ENCODE data around the gene VPS13A.
"Not testable (repeated sequence)": the region's sequence is repeated elsewhere in the genome, so short reads cannot be mapped to it uniquely, and the experiment has no call there.

The VPS13A gene

GRCh38 chr9:77218612-77219011 is 41.3 kb downstream of the VPS13A start:
- DNase-seq (ENCODE audit: low spot score), result no peak
- peaks cover 26% of the 10 kb centered on the region for H3K36me3 Mint-ChIP-seq (ENCODE audit: low read depth)
- H3K27ac Mint-ChIP-seq, result no peak overlapping the region
- no peaks in the 10 kb centered on the region for H3K27me3 Mint-ChIP-seq (ENCODE audit: low read depth)
- H3K4me3 Mint-ChIP-seq, result no peak overlapping the region
- no peaks in the 10 kb centered on the region for H3K9me3 Mint-ChIP-seq
- H3K4me1 Mint-ChIP-seq (ENCODE audit: low read depth), result peaks cover 2% of the 10 kb centered on the region

GRCh38 chr9:77221431-77221830 is 44.1 kb downstream of the VPS13A start:
- Mint-ChIP-seq H3K27ac (no peak overlapping the region), H3K4me1 (ENCODE audit: low read depth) (peaks cover 8% of the 10 kb centered on the region), H3K4me3 (no peak overlapping the region), H3K27me3 (ENCODE audit: low read depth) (no peaks in the 10 kb centered on the region), H3K9me3 (no peaks in the 10 kb centered on the region), H3K36me3 (ENCODE audit: low read depth) (peaks cover 35% of the 10 kb centered on the region)
- DNase-seq (ENCODE audit: low spot score), result no peak

- H3K4me1 Mint-ChIP-seq (ENCODE audit: low read depth), result peaks cover 8% of the 10 kb centered on the region
Measured at GRCh38 chr9:77224746-77225312, 47.5 kb downstream of the VPS13A start.

GRCh38 chr9:77236693-77237092 is 59.4 kb downstream of the VPS13A start:
- Mint-ChIP-seq H3K9me3 (no peaks in the 10 kb centered on the region), H3K27me3 (ENCODE audit: low read depth) (no peaks in the 10 kb centered on the region), H3K4me3 (no peak overlapping the region), H3K4me1 (ENCODE audit: low read depth) (no peaks in the 10 kb centered on the region), H3K36me3 (ENCODE audit: low read depth) (peaks cover 30% of the 10 kb centered on the region), H3K27ac (no peak overlapping the region)
- DNase-seq (ENCODE audit: low spot score), result no peak

More at GRCh38 chr9:77224746-77225312, 47.5 kb downstream of the VPS13A start:
- no peak overlapping the region for H3K27ac Mint-ChIP-seq
- H3K9me3 Mint-ChIP-seq, result no peaks in the 10 kb centered on the region
- H3K27me3 Mint-ChIP-seq (ENCODE audit: low read depth), result no peaks in the 10 kb centered on the region
- peaks cover 41% of the 10 kb centered on the region for H3K36me3 Mint-ChIP-seq (ENCODE audit: low read depth)
- H3K4me3 Mint-ChIP-seq, result no peak overlapping the region
- DNase-seq (ENCODE audit: low spot score), result no peak

GRCh38 chr9:77237896-77238295 is 60.6 kb downstream of the VPS13A start:
- no peak overlapping the region for H3K27ac Mint-ChIP-seq
- H3K4me1 Mint-ChIP-seq (ENCODE audit: low read depth), result no peaks in the 10 kb centered on the region
- no peaks in the 10 kb centered on the region for H3K27me3 Mint-ChIP-seq (ENCODE audit: low read depth)
- peaks cover 25% of the 10 kb centered on the region for H3K36me3 Mint-ChIP-seq (ENCODE audit: low read depth)
- H3K9me3 Mint-ChIP-seq, result no peaks in the 10 kb centered on the region
- DNase-seq (ENCODE audit: low spot score), result no peak
- H3K4me3 Mint-ChIP-seq, result no peak overlapping the region

GRCh38 chr9:77251050-77251449 is 73.7 kb downstream of the VPS13A start:
- H3K9me3 Mint-ChIP-seq, result no peaks in the 10 kb centered on the region
- no peaks in the 10 kb centered on the region for H3K27me3 Mint-ChIP-seq (ENCODE audit: low read depth)
- H3K4me1 Mint-ChIP-seq (ENCODE audit: low read depth), result no peaks in the 10 kb centered on the region
- H3K27ac Mint-ChIP-seq, result no peak overlapping the region
- no peak for DNase-seq (ENCODE audit: low spot score)
- H3K4me3 Mint-ChIP-seq, result no peak overlapping the region
- peaks cover 14% of the 10 kb centered on the region for H3K36me3 Mint-ChIP-seq (ENCODE audit: low read depth)

GRCh38 chr9:77257275-77257674 is 79.9 kb downstream of the VPS13A start:
- Mint-ChIP-seq H3K36me3 (ENCODE audit: low read depth) (peaks cover 32% of the 10 kb centered on the region), H3K9me3 (no peaks in the 10 kb centered on the region), H3K4me3 (no peak overlapping the region), H3K27me3 (ENCODE audit: low read depth) (no peaks in the 10 kb centered on the region), H3K27ac (no peak overlapping the region), H3K4me1 (ENCODE audit: low read depth) (peaks cover 3% of the 10 kb centered on the region)
- DNase-seq (ENCODE audit: low spot score), result no peak

- DNase-seq (ENCODE audit: low spot score), result no peak
- Mint-ChIP-seq H3K9me3 (peaks cover 30% of the 10 kb centered on the region), H3K27me3 (ENCODE audit: low read depth) (no peaks in the 10 kb centered on the region), H3K27ac (no peak overlapping the region), H3K4me1 (ENCODE audit: low read depth) (peaks cover 1% of the 10 kb centered on the region), H3K36me3 (ENCODE audit: low read depth) (peaks cover 52% of the 10 kb centered on the region), H3K4me3 (no peak overlapping the region)
Measured at GRCh38 chr9:77261605-77262004, 84.3 kb downstream of the VPS13A start.

- not testable (repeated sequence) for H3K4me1 Mint-ChIP-seq (ENCODE audit: low read depth); H3K4me3 Mint-ChIP-seq; H3K27me3 Mint-ChIP-seq (ENCODE audit: low read depth); DNase-seq (ENCODE audit: low spot score); H3K27ac Mint-ChIP-seq
- Mint-ChIP-seq H3K36me3 (ENCODE audit: low read depth) (peaks cover 43% of the 10 kb centered on the region), H3K9me3 (peaks cover 31% of the 10 kb centered on the region)
Measured at GRCh38 chr9:77267762-77268161, 90.4 kb downstream of the VPS13A start.

GRCh38 chr9:77271023-77271690 is 93.8 kb downstream of the VPS13A start:
- peaks cover 16% of the 10 kb centered on the region for H3K36me3 Mint-ChIP-seq (ENCODE audit: low read depth)
- H3K9me3 Mint-ChIP-seq, result peaks cover 9% of the 10 kb centered on the region
- no peaks in the 10 kb centered on the region for H3K27me3 Mint-ChIP-seq (ENCODE audit: low read depth)
- H3K27ac Mint-ChIP-seq, result no peak overlapping the region
- no peak overlapping the region for H3K4me3 Mint-ChIP-seq
- DNase-seq (ENCODE audit: low spot score), result no peak
- no peaks in the 10 kb centered on the region for H3K4me1 Mint-ChIP-seq (ENCODE audit: low read depth)

- Mint-ChIP-seq H3K27ac (no peak overlapping the region), H3K27me3 (ENCODE audit: low read depth) (no peaks in the 10 kb centered on the region), H3K4me3 (no peak overlapping the region), H3K36me3 (ENCODE audit: low read depth) (peaks cover 11% of the 10 kb centered on the region), H3K4me1 (ENCODE audit: low read depth) (peaks cover 4% of the 10 kb centered on the region), H3K9me3 (no peaks in the 10 kb centered on the region)
- no peak for DNase-seq (ENCODE audit: low spot score)
Measured at GRCh38 chr9:77276799-77277198, 99.5 kb downstream of the VPS13A start.

- H3K27ac Mint-ChIP-seq, result no peak overlapping the region
- no peak overlapping the region for H3K4me3 Mint-ChIP-seq
- H3K4me1 Mint-ChIP-seq (ENCODE audit: low read depth), result peaks cover 4% of the 10 kb centered on the region
- H3K27me3 Mint-ChIP-seq (ENCODE audit: low read depth), result no peaks in the 10 kb centered on the region
- no peak for DNase-seq (ENCODE audit: low spot score)
- peaks cover 11% of the 10 kb centered on the region for H3K36me3 Mint-ChIP-seq (ENCODE audit: low read depth)
- no peaks in the 10 kb centered on the region for H3K9me3 Mint-ChIP-seq
Measured at GRCh38 chr9:77277719-77278118, 100.4 kb downstream of the VPS13A start.

- Mint-ChIP-seq H3K27me3 (ENCODE audit: low read depth) (no peaks in the 10 kb centered on the region), H3K4me1 (ENCODE audit: low read depth) (peaks cover 4% of the 10 kb centered on the region), H3K4me3 (no peak overlapping the region), H3K9me3 (peaks cover 19% of the 10 kb centered on the region), H3K36me3 (ENCODE audit: low read depth) (peaks cover 42% of the 10 kb centered on the region), H3K27ac (no peak overlapping the region)
- DNase-seq (ENCODE audit: low spot score), result no peak
Measured at GRCh38 chr9:77283991-77284390, 106.7 kb downstream of the VPS13A start.

GRCh38 chr9:77284616-77285015 is 107.3 kb downstream of the VPS13A start:
- Mint-ChIP-seq H3K4me1 (ENCODE audit: low read depth) (peaks cover 4% of the 10 kb centered on the region), H3K4me3 (no peak overlapping the region), H3K9me3 (peaks cover 20% of the 10 kb centered on the region), H3K27ac (no peak overlapping the region), H3K27me3 (ENCODE audit: low read depth) (no peaks in the 10 kb centered on the region), H3K36me3 (ENCODE audit: low read depth) (peaks cover 43% of the 10 kb centered on the region)
- no peak for DNase-seq (ENCODE audit: low spot score)

GRCh38 chr9:77290373-77290772 is 113.0 kb downstream of the VPS13A start:
- no peaks in the 10 kb centered on the region for H3K27me3 Mint-ChIP-seq (ENCODE audit: low read depth)
- H3K9me3 Mint-ChIP-seq, result peaks cover 20% of the 10 kb centered on the region
- H3K27ac Mint-ChIP-seq, result no peak overlapping the region
- H3K4me1 Mint-ChIP-seq (ENCODE audit: low read depth), result no peaks in the 10 kb centered on the region
- H3K4me3 Mint-ChIP-seq, result no peak overlapping the region
- no peak for DNase-seq (ENCODE audit: low spot score)
- peaks cover 39% of the 10 kb centered on the region for H3K36me3 Mint-ChIP-seq (ENCODE audit: low read depth)
